BJ (cell line): Measurements from ENCODE around the gene ULK1. TPM values are rescaled to one million over a fixed set of nuclear protein-coding genes. Genes with fewer than 3 reads are reported as not detected.
"Not testable (repeated sequence)": the region's sequence is repeated elsewhere in the genome, so short reads cannot be mapped to it uniquely, and the experiment has no call there.

ENCODE experiments used
- CTCF ChIA-PET: fragments of 350-600 bp; formaldehyde crosslinking; extraction: SDS; loops from one replicate; lab custom pipeline; 2021; ENCODE audit warnings: antibody characterized with exemption, inconsistent platforms; lab: Yijun Ruan, JAX
- POLR2A ChIA-PET: fragments of 300-600 bp; sonication (Branson Sonifier 250); formaldehyde crosslinking; extraction: SDS; loops from one replicate; lab custom pipeline; 2021; ENCODE audit warnings: antibody characterized with exemption; lab: Charles Lee
- DNase-seq: peaks from one replicate; pipeline ENCODE4 v3.0.0-alpha.2; 2011; ENCODE audit warnings: low read depth
- H3K27me3 ChIP-seq: 2 replicates; pipeline ENCODE4 v1.6.0; 2011; ENCODE audit warnings: low read length; ENCODE audit not compliant: control insufficient read depth, insufficient read depth
- H3K36me3 ChIP-seq: 2 replicates; pipeline ENCODE4 v1.5.1; 2011; ENCODE audit warnings: low read length; ENCODE audit not compliant: control insufficient read depth, insufficient read depth
- H3K4me3 ChIP-seq: 2 replicates; pipeline ENCODE4 v1.5.1; 2011; ENCODE audit warnings: low read depth, mild to moderate bottlenecking, control low read depth, low read length
- CTCF ChIP-seq: IDR thresholded peaks from 2 replicates; pipeline ENCODE4 v1.5.1; 2011; ENCODE audit warnings: low read depth, mild to moderate bottlenecking, control low read depth, inconsistent platforms, low read length, moderate library complexity; ENCODE audit not compliant: insufficient read depth
- polyA plus RNA-seq: library from polyadenylated mRNA; depleted of rRNA; stranded (reverse); fragments of >200 nt; gene quantifications from 2 replicates; pipeline ENCODE4 v1.2.3, GENCODE V29; 2011

Gene ULK1
- polyA plus RNA-seq, 1 experiment, result 13.7 TPM

GRCh38 chr12:131943876-131944275 lies 49.5 kb downstream of the ULK1 start:
- POLR2A ChIA-PET, result no interaction called here
- H3K4me3 ChIP-seq, result no peak overlapping the region
- DNase-seq, result no peak
- CTCF ChIA-PET, result no interaction called here
- H3K36me3 ChIP-seq, result peaks cover 15% of the 10 kb centered on the region
- no peak for TF ChIP-seq CTCF
- H3K27me3 ChIP-seq, result no peaks in the 10 kb centered on the region

GRCh38 chr12:131944601-131945251 lies 50.3 kb downstream of the ULK1 start:
- H3K27me3 ChIP-seq, result no peaks in the 10 kb centered on the region
- no peak for TF ChIP-seq CTCF
- H3K36me3 ChIP-seq, result peaks cover 15% of the 10 kb centered on the region
- CTCF ChIA-PET, result interaction anchor here (0.9 kb wide), 2 partner anchors 10 to 33 kb away, joined by 3 read pairs; no protein-coding TSS in a partner anchor
- H3K4me3 ChIP-seq, result no peak overlapping the region
- DNase-seq, result no peak
- POLR2A ChIA-PET, result no interaction called here

GRCh38 chr12:131946757-131947156 lies 52.3 kb downstream of the ULK1 start:
- Histone ChIP-seq H3K36me3 (peaks cover 10% of the 10 kb centered on the region), H3K4me3 (no peak overlapping the region), H3K27me3 (no peaks in the 10 kb centered on the region)
- POLR2A ChIA-PET, result no interaction called here
- CTCF ChIA-PET, result no interaction called here
- TF ChIP-seq CTCF, result no peak
- DNase-seq, result no peak

GRCh38 chr12:131947482-131948027 lies 53.1 kb downstream of the ULK1 start:
- TF ChIP-seq CTCF, result no peak

GRCh38 chr12:131948166-131948712 lies 53.8 kb downstream of the ULK1 start:
- POLR2A ChIA-PET, result no interaction called here
- no peak overlapping the region for H3K4me3 ChIP-seq
- peaks cover 6% of the 10 kb centered on the region for H3K36me3 ChIP-seq
- CTCF ChIA-PET, result interaction anchor here (1.4 to 2.3 kb wide), 2 partner anchors 89 to 113 kb away, joined by 4 to 11 read pairs; no protein-coding TSS in a partner anchor
- DNase-seq, result no peak
- H3K27me3 ChIP-seq, result no peaks in the 10 kb centered on the region
- no peak for TF ChIP-seq CTCF

More at GRCh38 chr12:131947482-131948027, 53.1 kb downstream of the ULK1 start:
- CTCF ChIA-PET, result no interaction called here
- Histone ChIP-seq H3K27me3 (no peaks in the 10 kb centered on the region), H3K36me3 (peaks cover 6% of the 10 kb centered on the region), H3K4me3 (no peak overlapping the region)
- no peak for DNase-seq
- POLR2A ChIA-PET, result no interaction called here

GRCh38 chr12:131948713-131949430 lies 54.5 kb downstream of the ULK1 start:
- ChIA-PET CTCF (interaction anchor here (0.6 to 2.3 kb wide), 5 partner anchors 9 to 1723 kb away, joined by 3 to 11 read pairs (median 3); no protein-coding TSS in a partner anchor), POLR2A (interaction anchor here (0.6 kb wide), 1 partner anchor 15 kb away, joined by 3 read pairs; no protein-coding TSS in a partner anchor)
- not testable (repeated sequence) for H3K27me3 ChIP-seq, DNase-seq, H3K36me3 ChIP-seq
- peak overlapping the region; percentile 31 for H3K4me3 ChIP-seq
